Testis (tissue), 2 donors: ENCODE measurements around the gene TMEM200C.

Experiments used
- POLR2A ChIP-seq: fragments of 450-650 bp; IDR thresholded peaks from one replicate; pipeline ENCODE4 v1.6.1; 2017; ENCODE audit warnings: antibody characterized with exemption, mild to moderate bottlenecking, moderate library complexity
- TF ChIP-seq, protein P1 (sequence below), 3 experiments: fragments of 450-650 bp in 2 of 3; fragments of 200-600 bp in 1 of 3; sonication (generic) in 1 of 3; IDR thresholded peaks; one replicate each; pipeline ENCODE4 v1.5.1; 2016 to 2019; ENCODE audit warnings: antibody characterized with exemption in 3 of 3, mild to moderate bottlenecking in 2 of 3, moderate library complexity in 1 of 3

GRCh38 chr18:5943514-5943913 lies 48.2 kb upstream of the TMEM200C start:
- no peak for TF ChIP-seq POLR2A
- TF ChIP-seq, protein P1, sequence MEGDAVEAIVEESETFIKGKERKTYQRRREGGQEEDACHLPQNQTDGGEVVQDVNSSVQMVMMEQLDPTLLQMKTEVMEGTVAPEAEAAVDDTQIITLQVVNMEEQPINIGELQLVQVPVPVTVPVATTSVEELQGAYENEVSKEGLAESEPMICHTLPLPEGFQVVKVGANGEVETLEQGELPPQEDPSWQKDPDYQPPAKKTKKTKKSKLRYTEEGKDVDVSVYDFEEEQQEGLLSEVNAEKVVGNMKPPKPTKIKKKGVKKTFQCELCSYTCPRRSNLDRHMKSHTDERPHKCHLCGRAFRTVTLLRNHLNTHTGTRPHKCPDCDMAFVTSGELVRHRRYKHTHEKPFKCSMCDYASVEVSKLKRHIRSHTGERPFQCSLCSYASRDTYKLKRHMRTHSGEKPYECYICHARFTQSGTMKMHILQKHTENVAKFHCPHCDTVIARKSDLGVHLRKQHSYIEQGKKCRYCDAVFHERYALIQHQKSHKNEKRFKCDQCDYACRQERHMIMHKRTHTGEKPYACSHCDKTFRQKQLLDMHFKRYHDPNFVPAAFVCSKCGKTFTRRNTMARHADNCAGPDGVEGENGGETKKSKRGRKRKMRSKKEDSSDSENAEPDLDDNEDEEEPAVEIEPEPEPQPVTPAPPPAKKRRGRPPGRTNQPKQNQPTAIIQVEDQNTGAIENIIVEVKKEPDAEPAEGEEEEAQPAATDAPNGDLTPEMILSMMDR (IDR thresholded peaks at IDR 0.05), result no peak
